ENCODE measurements around the gene DDX10. TPM values are rescaled to one million over a fixed set of nuclear protein-coding genes. Genes with fewer than 3 reads are reported as not detected.
"Not testable (repeated sequence)": the region's sequence is repeated elsewhere in the genome, so short reads cannot be mapped to it uniquely, and the experiment has no call there.

DDX10 gene
- total and polyA plus RNA-seq, 12 donors, result 10.6 to 141 (median 22.6) TPM

DNA sequence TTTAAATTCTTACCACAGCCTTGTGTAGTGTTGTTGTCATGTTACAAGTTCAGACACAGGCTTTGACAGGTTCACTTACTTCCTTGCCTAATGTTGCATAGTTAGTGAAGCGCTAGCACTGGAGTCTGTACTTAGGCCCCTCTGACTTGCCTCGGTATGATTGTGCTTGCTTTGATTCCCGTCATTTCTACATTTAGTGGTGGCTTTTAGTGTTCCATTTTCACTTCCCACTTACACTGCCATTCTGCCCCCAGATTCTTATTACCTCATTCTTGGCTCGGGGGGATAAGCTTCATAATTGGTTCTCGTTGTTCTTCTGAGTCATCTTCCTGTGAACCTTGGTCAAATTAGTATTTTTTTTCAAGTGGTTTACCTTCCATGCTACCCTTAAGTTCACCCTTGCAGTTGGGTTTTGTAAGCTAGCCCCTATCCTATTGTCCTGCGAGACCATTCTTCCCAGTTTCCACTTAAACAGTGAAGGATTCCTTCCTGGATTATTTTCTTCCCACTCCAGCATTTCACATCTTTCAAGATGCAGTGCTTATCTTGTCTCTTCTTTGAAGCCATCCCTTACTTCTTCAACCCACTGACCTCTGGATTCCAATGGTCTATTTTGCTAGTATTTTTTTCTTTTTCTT lies 68.7 kb downstream of the DDX10 start:
- no peak overlapping the region for H3K4me3 ChIP-seq
- TF ChIP-seq, protein P1, sequence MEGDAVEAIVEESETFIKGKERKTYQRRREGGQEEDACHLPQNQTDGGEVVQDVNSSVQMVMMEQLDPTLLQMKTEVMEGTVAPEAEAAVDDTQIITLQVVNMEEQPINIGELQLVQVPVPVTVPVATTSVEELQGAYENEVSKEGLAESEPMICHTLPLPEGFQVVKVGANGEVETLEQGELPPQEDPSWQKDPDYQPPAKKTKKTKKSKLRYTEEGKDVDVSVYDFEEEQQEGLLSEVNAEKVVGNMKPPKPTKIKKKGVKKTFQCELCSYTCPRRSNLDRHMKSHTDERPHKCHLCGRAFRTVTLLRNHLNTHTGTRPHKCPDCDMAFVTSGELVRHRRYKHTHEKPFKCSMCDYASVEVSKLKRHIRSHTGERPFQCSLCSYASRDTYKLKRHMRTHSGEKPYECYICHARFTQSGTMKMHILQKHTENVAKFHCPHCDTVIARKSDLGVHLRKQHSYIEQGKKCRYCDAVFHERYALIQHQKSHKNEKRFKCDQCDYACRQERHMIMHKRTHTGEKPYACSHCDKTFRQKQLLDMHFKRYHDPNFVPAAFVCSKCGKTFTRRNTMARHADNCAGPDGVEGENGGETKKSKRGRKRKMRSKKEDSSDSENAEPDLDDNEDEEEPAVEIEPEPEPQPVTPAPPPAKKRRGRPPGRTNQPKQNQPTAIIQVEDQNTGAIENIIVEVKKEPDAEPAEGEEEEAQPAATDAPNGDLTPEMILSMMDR (IDR thresholded peaks at IDR 0.05), result no peak
- TF ChIP-seq POLR2A (IDR thresholded peaks at IDR 0.05), result no peak
- intact Hi-C loops (cut with DNase I), result no loop called here
- no peaks in the 10 kb centered on the region for H3K27me3 ChIP-seq
- 65 to 78% (median 72%) methylated on average over 6 of the region's 6 CpGs for WGBS, 4 donors
- no peaks in the 10 kb centered on the region for H3K9me3 ChIP-seq (replicated peaks in 1 of 3)
- no peak overlapping the region for H3K27ac ChIP-seq
- H3K4me1 ChIP-seq (replicated peaks in 1 of 2), result peaks cover 0 to 5% of the 10 kb centered on the region in 2 donors
- H3K36me3 ChIP-seq (replicated peaks in 1 of 2), result no peaks in the 10 kb centered on the region
- peak in 1 of 7 donors; percentile 6 for DNase-seq

DNA sequence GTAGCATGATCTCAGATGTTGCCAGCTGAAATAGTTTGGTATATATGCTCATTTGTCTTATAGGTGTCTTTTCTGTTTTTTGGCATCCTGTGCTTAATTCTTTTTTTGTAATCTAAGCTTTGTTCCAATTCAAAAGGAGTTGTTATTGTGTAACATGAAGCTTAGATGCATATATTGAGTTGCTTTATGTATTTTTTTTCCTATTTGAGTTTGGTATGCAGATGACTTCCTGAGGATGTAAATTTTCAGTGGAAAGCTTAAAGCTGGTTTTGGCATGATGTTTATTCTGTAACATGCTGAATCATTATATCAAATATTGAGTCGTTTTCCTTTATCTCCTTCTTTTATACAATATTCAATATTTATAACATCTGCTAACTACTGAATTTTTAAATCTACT lies 69.4 kb downstream of the DDX10 start:
- no peak for TF ChIP-seq POLR2A (IDR thresholded peaks at IDR 0.05)
- intact Hi-C loops (cut with DNase I), result no loop called here
- no peak for DNase-seq
- no peak overlapping the region for H3K4me3 ChIP-seq
- H3K27ac ChIP-seq, result no peak overlapping the region
- H3K9me3 ChIP-seq (replicated peaks in 1 of 3), result no peaks in the 10 kb centered on the region
- no peaks in the 10 kb centered on the region for H3K36me3 ChIP-seq (replicated peaks in 1 of 2)
- 69 to 81% (median 73%) methylated on average over 1 of the region's 1 CpG for WGBS, 4 donors
- H3K27me3 ChIP-seq, result no peaks in the 10 kb centered on the region
- H3K4me1 ChIP-seq (replicated peaks in 1 of 2), result peaks cover 0 to 5% of the 10 kb centered on the region in 2 donors

DNA sequence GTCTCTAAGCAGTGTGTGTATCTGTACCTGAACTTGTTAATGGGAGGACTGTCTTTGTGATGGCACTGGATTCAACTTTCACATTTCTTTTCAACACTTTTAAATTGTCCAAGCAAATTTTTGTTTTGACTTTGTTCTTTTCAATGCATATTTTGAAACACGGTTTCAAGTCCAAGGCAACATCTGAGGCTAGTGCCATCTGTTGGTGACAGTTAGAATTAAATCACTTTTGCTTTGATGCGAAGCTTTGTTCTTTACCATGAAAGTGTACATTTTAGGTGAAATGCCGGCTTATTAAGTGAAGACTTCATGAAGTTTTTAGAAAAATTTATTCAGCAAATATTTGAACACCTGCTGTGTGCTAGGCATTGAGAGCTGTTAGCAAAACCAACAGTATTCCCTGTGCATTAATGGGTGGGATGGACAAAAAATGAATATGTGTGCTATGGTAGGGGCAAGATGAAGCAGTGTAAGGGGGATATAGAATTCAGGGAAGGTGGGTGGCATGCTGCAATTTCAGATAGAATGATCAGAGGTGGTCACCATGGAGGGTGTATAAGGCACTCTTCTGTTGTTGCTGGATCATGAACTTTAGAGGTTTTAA lies 70.2 kb downstream of the DDX10 start:
- no peak for TF ChIP-seq POLR2A (IDR thresholded peaks at IDR 0.05)
- TF ChIP-seq, protein P1 (IDR thresholded peaks at IDR 0.05), result peak in 5 of 6 experiments; percentile 26 to 54 (median 39)
- Histone ChIP-seq H3K27me3 (no peaks in the 10 kb centered on the region), H3K9me3 (replicated peaks in 1 of 3) (no peaks in the 10 kb centered on the region), H3K4me1 (replicated peaks in 1 of 2) (peaks cover 0 to 5% of the 10 kb centered on the region in 2 donors), H3K36me3 (replicated peaks in 1 of 2) (no peaks in the 10 kb centered on the region), H3K27ac (no peak overlapping the region), H3K4me3 (no peak overlapping the region)
- intact Hi-C loops (cut with DNase I), result no loop called here
- no peak for DNase-seq
- 73 to 79% (median 75%) methylated on average over 3 of the region's 3 CpGs for WGBS, 4 donors

DNA sequence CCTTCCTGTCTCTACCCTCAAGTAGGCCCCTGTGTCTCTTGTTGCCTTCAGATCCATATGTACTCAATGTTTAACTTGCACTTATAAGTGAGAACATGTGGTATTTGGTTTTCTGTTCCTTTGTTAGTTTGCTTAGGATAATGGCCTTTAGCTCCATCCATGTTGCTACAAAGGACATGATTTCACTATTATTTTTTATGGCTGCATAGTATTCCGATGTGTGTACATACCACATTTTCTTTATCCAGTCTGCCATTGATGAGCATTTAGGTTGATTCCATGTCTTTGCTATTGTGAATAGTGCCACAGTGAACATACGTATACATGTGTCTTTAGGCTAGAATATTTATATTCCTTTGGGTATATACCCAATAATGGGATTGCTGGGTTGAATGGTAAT lies 75.3 kb downstream of the DDX10 start:
- DNase-seq; intact Hi-C loops (cut with DNase I); H3K9me3 ChIP-seq (replicated peaks in 1 of 3); H3K4me1 ChIP-seq (replicated peaks in 1 of 2); H3K27me3 ChIP-seq; H3K36me3 ChIP-seq (replicated peaks in 1 of 2); H3K27ac ChIP-seq; H3K4me3 ChIP-seq: not testable (repeated sequence)
- 97 to 100% (median 100%) methylated on average over 2 of the region's 2 CpGs for WGBS, 4 donors

DNA sequence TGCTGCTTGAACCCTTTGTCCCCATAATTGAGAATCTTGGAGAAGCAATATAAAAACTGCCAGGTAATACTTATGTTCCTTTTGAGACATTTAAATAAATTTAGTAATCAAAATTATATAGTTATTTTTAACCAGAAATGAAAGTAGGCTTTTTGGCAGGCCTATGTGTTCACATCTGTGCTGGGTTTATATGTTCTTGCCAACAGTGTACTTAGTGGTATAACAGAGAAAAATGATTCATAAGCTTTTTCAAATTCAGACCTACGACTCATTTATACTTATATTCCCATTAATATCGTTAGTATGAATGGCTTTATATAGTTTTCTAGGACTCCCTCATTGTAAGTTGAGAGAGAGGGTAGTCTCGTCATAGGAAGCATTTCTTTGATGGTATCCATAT lies 79.0 kb downstream of the DDX10 start:
- no peak overlapping the region for H3K4me3 ChIP-seq
- DNase-seq, result no peak
- H3K27me3 ChIP-seq, result no peaks in the 10 kb centered on the region
- intact Hi-C loops (cut with DNase I), result no loop called here
- no peak for TF ChIP-seq POLR2A (IDR thresholded peaks at IDR 0.05)
- TF ChIP-seq, protein P1 (IDR thresholded peaks at IDR 0.05), result no peak
- H3K4me1 ChIP-seq (replicated peaks in 1 of 2), result no peaks in the 10 kb centered on the region
- no peaks in the 10 kb centered on the region for H3K9me3 ChIP-seq (replicated peaks in 1 of 3)
- no peaks in the 10 kb centered on the region for H3K36me3 ChIP-seq (replicated peaks in 1 of 2)
- 81 to 87% (median 86%) methylated on average over 3 of the region's 3 CpGs for WGBS, 4 donors
- no peak overlapping the region for H3K27ac ChIP-seq

All from adrenal gland (tissue), 12 donors.